Right atrium auricular region (tissue), 2 donors: Measurements from ENCODE around the gene ELMO2. TPM values are rescaled to one million over a fixed set of nuclear protein-coding genes. Genes with fewer than 3 reads are reported as not detected.

Source experiments
- DNase-seq: peaks from one replicate; pipeline ENCODE4 v3.0.0-alpha.2; 2019; ENCODE audit warnings: low spot score
- H3K27ac ChIP-seq, 2 donors: fragments of 200-600 bp; sonication (generic); 1 replicate in 1 of 2; 2 replicates in 1 of 2; pipeline ENCODE4 v1.5.1; 2016 to 2019
- H3K27me3 ChIP-seq, 2 donors: fragments of 200-600 bp; sonication (generic); one replicate each; pipeline versions ENCODE4 v1.5.1 to v1.6.0; 2017 to 2019
- H3K36me3 ChIP-seq: fragments of 200-600 bp; sonication (generic); one replicate; pipeline ENCODE4 v1.5.1; 2016
- H3K4me1 ChIP-seq, 2 donors: fragments of 200-600 bp; sonication (generic); one replicate each; pipeline versions ENCODE4 v1.5.1 to v1.6.0; 2017 to 2019
- H3K4me3 ChIP-seq, 2 donors: fragments of 200-600 bp; sonication (generic); 1 replicate in 1 of 2; 2 replicates in 1 of 2; pipeline ENCODE4 v1.5.1; 2017 to 2019; ENCODE audit warnings: mild to moderate bottlenecking in 1 of 2, moderate library complexity in 1 of 2
- H3K9me3 ChIP-seq, 2 donors: fragments of 200-600 bp; sonication (generic); one replicate each; pipeline ENCODE4 v1.5.1; 2019
- CTCF ChIP-seq, 2 donors: fragments of 200-600 bp; sonication (generic); IDR thresholded peaks; one replicate each; pipeline ENCODE4 v1.5.1; 2019; ENCODE audit warnings: antibody characterized with exemption in 2 of 2
- total RNA-seq, 2 donors: library from RNA; depleted of rRNA; stranded (reverse); fragments of >200 nt; gene quantifications; one replicate each; pipeline ENCODE4 v1.1.0, GENCODE V29; 2016

The ELMO2 gene
- total RNA-seq, 2 donors from 2014 or later: 29.4 to 32.7 TPM

DNA sequence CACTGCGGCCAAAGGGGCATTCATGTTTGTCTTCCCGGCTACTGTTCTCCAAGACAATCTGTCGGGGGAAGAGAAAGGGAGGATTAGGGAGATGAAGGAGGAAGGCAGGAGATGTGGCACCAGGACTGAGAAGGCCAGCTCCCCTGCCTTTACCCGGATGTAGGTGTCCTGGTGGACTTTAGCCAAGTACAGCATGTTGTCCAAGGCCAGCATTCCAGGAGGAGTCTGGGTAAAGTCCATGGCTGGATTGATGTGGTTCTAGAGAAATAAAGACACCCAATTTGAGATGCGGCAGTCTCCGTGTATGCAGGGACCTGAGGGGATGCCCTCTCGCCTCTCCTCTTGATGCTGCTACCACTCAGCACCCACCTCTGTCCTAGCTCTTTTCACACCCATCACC is 32.0 kb downstream of the ELMO2 start:
- H3K27me3 ChIP-seq: no peaks in the 10 kb centered on the region
- no peaks in the 10 kb centered on the region for H3K4me1 ChIP-seq
- H3K27ac ChIP-seq: no peak overlapping the region
- H3K4me3 ChIP-seq: no peak overlapping the region
- H3K36me3 ChIP-seq: peaks cover 91% of the 10 kb centered on the region
- H3K9me3 ChIP-seq: no peaks in the 10 kb centered on the region
- TF ChIP-seq CTCF (IDR thresholded peaks at IDR 0.05): no peak
- no peak for DNase-seq

DNA sequence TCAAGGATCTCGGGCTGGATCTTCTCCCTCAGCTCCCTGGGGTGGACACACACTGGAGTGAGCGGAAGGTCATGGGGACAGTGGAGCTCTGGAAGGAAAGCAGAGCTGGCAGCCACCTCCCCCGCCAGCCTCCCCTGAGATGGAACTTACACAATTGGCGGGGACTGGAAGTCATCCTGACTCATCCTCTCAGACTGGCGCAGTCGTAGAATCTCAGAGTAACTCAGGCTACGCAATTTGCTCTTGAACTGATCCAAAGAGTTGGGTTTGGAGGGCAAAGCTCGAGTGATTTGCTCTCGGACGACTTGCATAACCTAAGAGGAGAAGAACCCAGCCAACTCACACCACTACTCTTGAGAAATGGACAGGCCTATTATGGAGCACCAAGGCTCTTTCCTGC is 34.8 kb downstream of the ELMO2 start:
- no peak for DNase-seq
- Histone ChIP-seq H3K4me3 (no peak overlapping the region), H3K36me3 (peaks cover 81% of the 10 kb centered on the region), H3K27ac (no peak overlapping the region), H3K27me3 (no peaks in the 10 kb centered on the region), H3K4me1 (peaks cover 0 to 10% of the 10 kb centered on the region in 2 donors), H3K9me3 (no peaks in the 10 kb centered on the region)
- no peak for TF ChIP-seq CTCF (IDR thresholded peaks at IDR 0.05)

DNA sequence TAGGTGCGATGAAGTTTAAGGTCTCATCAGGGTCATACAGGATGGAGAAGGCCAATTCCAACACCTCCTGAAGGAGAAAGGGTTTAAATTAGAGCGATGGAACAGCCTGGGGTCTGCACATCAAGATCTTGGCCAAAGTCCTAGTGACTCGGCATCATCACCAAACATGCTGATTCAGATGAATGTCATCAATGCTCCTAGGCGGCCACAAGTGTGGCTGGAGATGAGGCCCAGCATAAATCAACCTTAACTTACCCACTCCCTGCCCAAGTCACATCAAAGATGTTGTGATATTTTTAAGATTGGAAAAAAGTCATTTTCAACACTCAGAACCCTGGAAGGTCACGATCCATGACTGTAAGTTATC is 37.5 kb downstream of the ELMO2 start:
- Histone ChIP-seq H3K27me3 (no peaks in the 10 kb centered on the region), H3K27ac (no peak overlapping the region), H3K4me1 (peaks cover 0 to 24% of the 10 kb centered on the region in 2 donors), H3K36me3 (peaks cover 61% of the 10 kb centered on the region), H3K4me3 (no peak overlapping the region), H3K9me3 (no peaks in the 10 kb centered on the region)
- TF ChIP-seq CTCF (IDR thresholded peaks at IDR 0.05): no peak
- DNase-seq: no peak

- Histone ChIP-seq H3K4me3 (no peak overlapping the region), H3K27ac (peak overlapping the region in 1 of 2 donors; percentile 47), H3K9me3 (no peaks in the 10 kb centered on the region), H3K36me3 (peaks cover 54% of the 10 kb centered on the region), H3K4me1 (peaks cover 0 to 30% of the 10 kb centered on the region in 2 donors), H3K27me3 (no peaks in the 10 kb centered on the region)
- TF ChIP-seq CTCF (IDR thresholded peaks at IDR 0.05): no peak
- no peak for DNase-seq
Observed at GRCh38 chr20:46367967-46368901, 38.2 kb downstream of the ELMO2 start.

GRCh38 chr20:46367234-46367633 is 39.2 kb downstream of the ELMO2 start:
- DNase-seq: no peak
- TF ChIP-seq CTCF (IDR thresholded peaks at IDR 0.05): no peak
- peaks cover 0 to 40% of the 10 kb centered on the region in 2 donors for H3K4me1 ChIP-seq
- no peaks in the 10 kb centered on the region for H3K27me3 ChIP-seq
- H3K4me3 ChIP-seq: no peak overlapping the region
- no peaks in the 10 kb centered on the region for H3K9me3 ChIP-seq
- peaks cover 44% of the 10 kb centered on the region for H3K36me3 ChIP-seq
- H3K27ac ChIP-seq: no peak overlapping the region
